Sigmoid colon (tissue), 4 donors: Measurements from ENCODE around the gene NPR1.

Experiments
- CTCF ChIP-seq, 4 experiments: fragments of 450-650 bp in 3 of 4; fragments of 200-600 bp in 1 of 4; IDR thresholded peaks; one replicate each; pipeline ENCODE4 v1.5.1; 2016 to 2019; ENCODE audit warnings: antibody characterized with exemption in 4 of 4, mild to moderate bottlenecking in 3 of 4, moderate library complexity in 2 of 4
- EP300 ChIP-seq, 4 donors: sonication (generic); formaldehyde crosslinking; IDR thresholded peaks; one replicate each; pipeline ENCODE4 v1.6.1; 2017; ENCODE audit warnings: antibody characterized with exemption in 4 of 4

DNA sequence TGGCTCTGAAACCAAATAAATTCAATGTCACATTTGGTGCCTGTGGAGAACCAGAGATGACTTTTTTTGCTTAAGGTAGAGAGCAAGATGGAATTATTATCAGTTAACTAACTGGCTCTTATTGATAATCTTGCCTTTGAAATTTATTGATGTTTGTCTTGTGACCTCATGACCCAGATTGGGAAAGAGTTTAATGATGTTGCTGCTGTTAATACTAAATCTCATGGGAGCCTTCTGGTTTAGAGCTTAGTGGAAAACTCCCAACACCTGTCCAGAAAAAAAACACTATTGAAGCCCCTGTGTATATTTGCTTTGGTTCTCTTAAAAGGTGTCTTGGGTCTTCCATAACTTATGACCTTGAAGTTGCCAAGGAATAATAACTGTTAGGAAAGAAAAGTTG lies 34.7 kb upstream of the NPR1 start:
- no peak for TF ChIP-seq CTCF (IDR thresholded peaks at IDR 0.05)
- TF ChIP-seq EP300 (IDR thresholded peaks at IDR 0.05): no peak
